Testis (tissue), 2 donors: ENCODE results near the gene BCAT1.

Experiments used
- CTCF ChIP-seq, 3 experiments: fragments of 450-650 bp in 2 of 3; fragments of 200-600 bp in 1 of 3; sonication (generic) in 1 of 3; IDR thresholded peaks; one replicate each; pipeline ENCODE4 v1.5.1; 2016 to 2019; ENCODE audit warnings: antibody characterized with exemption in 3 of 3, mild to moderate bottlenecking in 2 of 3, moderate library complexity in 1 of 3
- POLR2A ChIP-seq: fragments of 450-650 bp; IDR thresholded peaks from one replicate; pipeline ENCODE4 v1.6.1; 2017; ENCODE audit warnings: antibody characterized with exemption, mild to moderate bottlenecking, moderate library complexity

- no peak for TF ChIP-seq POLR2A
- TF ChIP-seq CTCF (IDR thresholded peaks at IDR 0.05): no peak
Measured at GRCh38 chr12:24906141-24906540, 42.8 kb downstream of the BCAT1 start.
